ENCODE results near the gene DNASE1L3. TPM values are rescaled to one million over a fixed set of nuclear protein-coding genes. Genes with fewer than 3 reads are reported as not detected.

The DNASE1L3 gene
- total and polyA plus RNA-seq, 2 experiments from 2014 or later = not detected

GRCh38 chr3:58152225-58153015 lies 58.4 kb downstream of the DNASE1L3 start (continued):
- no peak for TF ChIP-seq CREB1 (CRISPR knock-in tag; IDR thresholded peaks at IDR 0.05; ENCODE audit: low read depth)
- TF ChIP-seq EZH2phosphoT487 (IDR thresholded peaks at IDR 0.05; ENCODE audit: unreplicated experiment) = no peak
- TF ChIP-seq, protein P1, sequence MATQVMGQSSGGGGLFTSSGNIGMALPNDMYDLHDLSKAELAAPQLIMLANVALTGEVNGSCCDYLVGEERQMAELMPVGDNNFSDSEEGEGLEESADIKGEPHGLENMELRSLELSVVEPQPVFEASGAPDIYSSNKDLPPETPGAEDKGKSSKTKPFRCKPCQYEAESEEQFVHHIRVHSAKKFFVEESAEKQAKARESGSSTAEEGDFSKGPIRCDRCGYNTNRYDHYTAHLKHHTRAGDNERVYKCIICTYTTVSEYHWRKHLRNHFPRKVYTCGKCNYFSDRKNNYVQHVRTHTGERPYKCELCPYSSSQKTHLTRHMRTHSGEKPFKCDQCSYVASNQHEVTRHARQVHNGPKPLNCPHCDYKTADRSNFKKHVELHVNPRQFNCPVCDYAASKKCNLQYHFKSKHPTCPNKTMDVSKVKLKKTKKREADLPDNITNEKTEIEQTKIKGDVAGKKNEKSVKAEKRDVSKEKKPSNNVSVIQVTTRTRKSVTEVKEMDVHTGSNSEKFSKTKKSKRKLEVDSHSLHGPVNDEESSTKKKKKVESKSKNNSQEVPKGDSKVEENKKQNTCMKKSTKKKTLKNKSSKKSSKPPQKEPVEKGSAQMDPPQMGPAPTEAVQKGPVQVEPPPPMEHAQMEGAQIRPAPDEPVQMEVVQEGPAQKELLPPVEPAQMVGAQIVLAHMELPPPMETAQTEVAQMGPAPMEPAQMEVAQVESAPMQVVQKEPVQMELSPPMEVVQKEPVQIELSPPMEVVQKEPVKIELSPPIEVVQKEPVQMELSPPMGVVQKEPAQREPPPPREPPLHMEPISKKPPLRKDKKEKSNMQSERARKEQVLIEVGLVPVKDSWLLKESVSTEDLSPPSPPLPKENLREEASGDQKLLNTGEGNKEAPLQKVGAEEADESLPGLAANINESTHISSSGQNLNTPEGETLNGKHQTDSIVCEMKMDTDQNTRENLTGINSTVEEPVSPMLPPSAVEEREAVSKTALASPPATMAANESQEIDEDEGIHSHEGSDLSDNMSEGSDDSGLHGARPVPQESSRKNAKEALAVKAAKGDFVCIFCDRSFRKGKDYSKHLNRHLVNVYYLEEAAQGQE (IDR thresholded peaks at IDR 0.05; ENCODE audit: unreplicated experiment) = no peak
- no peak for TF ChIP-seq STAT1 (IDR thresholded peaks at IDR 0.05; ENCODE audit: unreplicated experiment)

- ATAC-seq = no peak
- Histone ChIP-seq H3K27me3 (ENCODE audit: insufficient read depth) (no peaks in the 10 kb centered on the region), H4K20me1 (replicated peaks; ENCODE audit: insufficient read depth) (peaks cover 4% of the 10 kb centered on the region), H3F3A (replicated peaks; ENCODE audit: low read depth) (no peaks in the 10 kb centered on the region), H3K4me3 (no peak overlapping the region), H3K9me2 (ENCODE audit: insufficient read depth) (no peaks in the 10 kb centered on the region), H3K4me1 (ENCODE audit: insufficient read depth) (no peaks in the 10 kb centered on the region), H3K36me3 (ENCODE audit: insufficient read depth) (peaks cover 59% of the 10 kb centered on the region), H3K79me2 (replicated peaks; ENCODE audit: insufficient read depth) (no peaks in the 10 kb centered on the region), H3K4me2 (no peak overlapping the region), H2AFZ (no peak overlapping the region), H3K27ac (ENCODE audit: low read depth) (no peak overlapping the region)
- H3K27ac Mint-ChIP-seq = no peak overlapping the region
- H3K27me3 Mint-ChIP-seq (ENCODE audit: insufficient read depth, low read depth, poor library complexity) = peaks cover 3% of the 10 kb centered on the region
- H3K4me1 Mint-ChIP-seq = no peaks in the 10 kb centered on the region
- no peak for DNase-seq (ENCODE audit: low spot score)
- H3K9me3 Mint-ChIP-seq = no peaks in the 10 kb centered on the region
- H3K4me3 Mint-ChIP-seq = no peak overlapping the region
- peaks cover 55% of the 10 kb centered on the region for H3K36me3 Mint-ChIP-seq (ENCODE audit: low read depth)
- TF ChIP-seq, protein P2, sequence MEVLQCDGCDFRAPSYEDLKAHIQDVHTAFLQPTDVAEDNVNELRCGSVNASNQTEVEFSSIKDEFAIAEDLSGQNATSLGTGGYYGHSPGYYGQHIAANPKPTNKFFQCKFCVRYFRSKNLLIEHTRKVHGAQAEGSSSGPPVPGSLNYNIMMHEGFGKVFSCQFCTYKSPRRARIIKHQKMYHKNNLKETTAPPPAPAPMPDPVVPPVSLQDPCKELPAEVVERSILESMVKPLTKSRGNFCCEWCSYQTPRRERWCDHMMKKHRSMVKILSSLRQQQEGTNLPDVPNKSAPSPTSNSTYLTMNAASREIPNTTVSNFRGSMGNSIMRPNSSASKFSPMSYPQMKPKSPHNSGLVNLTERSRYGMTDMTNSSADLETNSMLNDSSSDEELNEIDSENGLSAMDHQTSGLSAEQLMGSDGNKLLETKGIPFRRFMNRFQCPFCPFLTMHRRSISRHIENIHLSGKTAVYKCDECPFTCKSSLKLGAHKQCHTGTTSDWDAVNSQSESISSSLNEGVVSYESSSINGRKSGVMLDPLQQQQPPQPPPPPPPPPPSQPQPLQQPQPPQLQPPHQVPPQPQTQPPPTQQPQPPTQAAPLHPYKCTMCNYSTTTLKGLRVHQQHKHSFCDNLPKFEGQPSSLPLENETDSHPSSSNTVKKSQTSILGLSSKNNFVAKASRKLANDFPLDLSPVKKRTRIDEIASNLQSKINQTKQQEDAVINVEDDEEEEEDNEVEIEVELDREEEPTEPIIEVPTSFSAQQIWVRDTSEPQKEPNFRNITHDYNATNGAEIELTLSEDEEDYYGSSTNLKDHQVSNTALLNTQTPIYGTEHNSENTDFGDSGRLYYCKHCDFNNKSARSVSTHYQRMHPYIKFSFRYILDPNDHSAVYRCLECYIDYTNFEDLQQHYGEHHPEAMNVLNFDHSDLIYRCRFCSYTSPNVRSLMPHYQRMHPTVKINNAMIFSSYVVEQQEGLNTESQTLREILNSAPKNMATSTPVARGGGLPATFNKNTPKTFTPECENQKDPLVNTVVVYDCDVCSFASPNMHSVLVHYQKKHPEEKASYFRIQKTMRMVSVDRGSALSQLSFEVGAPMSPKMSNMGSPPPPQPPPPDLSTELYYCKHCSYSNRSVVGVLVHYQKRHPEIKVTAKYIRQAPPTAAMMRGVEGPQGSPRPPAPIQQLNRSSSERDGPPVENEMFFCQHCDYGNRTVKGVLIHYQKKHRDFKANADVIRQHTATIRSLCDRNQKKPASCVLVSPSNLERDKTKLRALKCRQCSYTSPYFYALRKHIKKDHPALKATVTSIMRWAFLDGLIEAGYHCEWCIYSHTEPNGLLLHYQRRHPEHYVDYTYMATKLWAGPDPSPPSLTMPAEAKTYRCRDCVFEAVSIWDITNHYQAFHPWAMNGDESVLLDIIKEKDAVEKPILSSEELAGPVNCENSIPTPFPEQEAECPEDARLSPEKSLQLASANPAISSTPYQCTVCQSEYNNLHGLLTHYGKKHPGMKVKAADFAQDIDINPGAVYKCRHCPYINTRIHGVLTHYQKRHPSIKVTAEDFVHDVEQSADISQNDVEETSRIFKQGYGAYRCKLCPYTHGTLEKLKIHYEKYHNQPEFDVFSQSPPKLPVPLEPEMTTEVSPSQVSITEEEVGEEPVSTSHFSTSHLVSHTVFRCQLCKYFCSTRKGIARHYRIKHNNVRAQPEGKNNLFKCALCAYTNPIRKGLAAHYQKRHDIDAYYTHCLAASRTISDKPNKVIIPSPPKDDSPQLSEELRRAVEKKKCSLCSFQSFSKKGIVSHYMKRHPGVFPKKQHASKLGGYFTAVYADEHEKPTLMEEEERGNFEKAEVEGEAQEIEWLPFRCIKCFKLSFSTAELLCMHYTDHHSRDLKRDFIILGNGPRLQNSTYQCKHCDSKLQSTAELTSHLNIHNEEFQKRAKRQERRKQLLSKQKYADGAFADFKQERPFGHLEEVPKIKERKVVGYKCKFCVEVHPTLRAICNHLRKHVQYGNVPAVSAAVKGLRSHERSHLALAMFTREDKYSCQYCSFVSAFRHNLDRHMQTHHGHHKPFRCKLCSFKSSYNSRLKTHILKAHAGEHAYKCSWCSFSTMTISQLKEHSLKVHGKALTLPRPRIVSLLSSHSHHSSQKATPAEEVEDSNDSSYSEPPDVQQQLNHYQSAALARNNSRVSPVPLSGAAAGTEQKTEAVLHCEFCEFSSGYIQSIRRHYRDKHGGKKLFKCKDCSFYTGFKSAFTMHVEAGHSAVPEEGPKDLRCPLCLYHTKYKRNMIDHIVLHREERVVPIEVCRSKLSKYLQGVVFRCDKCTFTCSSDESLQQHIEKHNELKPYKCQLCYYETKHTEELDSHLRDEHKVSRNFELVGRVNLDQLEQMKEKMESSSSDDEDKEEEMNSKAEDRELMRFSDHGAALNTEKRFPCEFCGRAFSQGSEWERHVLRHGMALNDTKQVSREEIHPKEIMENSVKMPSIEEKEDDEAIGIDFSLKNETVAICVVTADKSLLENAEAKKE (CRISPR knock-in tag; IDR thresholded peaks at IDR 0.05) = no peak
- TF ChIP-seq ZNF331 (CRISPR knock-in tag; IDR thresholded peaks at IDR 0.05; ENCODE audit: low read depth) = no peak
- TF ChIP-seq, protein P1 (IDR thresholded peaks at IDR 0.05; ENCODE audit: unreplicated experiment) = no peak
- TF ChIP-seq ZNF114 (CRISPR knock-in tag; IDR thresholded peaks at IDR 0.05) = no peak
- no peak for TF ChIP-seq EZH2 (IDR thresholded peaks at IDR 0.05; ENCODE audit: low read depth, unreplicated experiment)
- TF ChIP-seq POLR2AphosphoS5 (IDR thresholded peaks at IDR 0.05; ENCODE audit: low read depth) = no peak
- no peak for TF ChIP-seq STAT1 (IDR thresholded peaks at IDR 0.05; ENCODE audit: unreplicated experiment)
- no peak for TF ChIP-seq EZH2phosphoT487 (IDR thresholded peaks at IDR 0.05; ENCODE audit: unreplicated experiment)
- TF ChIP-seq NANOG (IDR thresholded peaks at IDR 0.05; ENCODE audit: borderline replicate concordance) = no peak
- no peak for TF ChIP-seq JUNB (IDR thresholded peaks at IDR 0.05; ENCODE audit: unreplicated experiment)
- no peak for TF ChIP-seq CREB1 (CRISPR knock-in tag; IDR thresholded peaks at IDR 0.05; ENCODE audit: low read depth)
These were observed 59.1 kb downstream of the DNASE1L3 start for GRCh38 chr3:58151637-58152036.

Data from GM23338 (cell line).